Subcutaneous adipose tissue (tissue), 4 donors: ENCODE measurements around the gene S100A7A. TPM values are rescaled to one million over a fixed set of nuclear protein-coding genes. Genes with fewer than 3 reads are reported as not detected.

Experiments
- CTCF ChIP-seq: fragments of 450-650 bp; IDR thresholded peaks from one replicate; pipeline ENCODE4 v1.5.1; 2016; ENCODE audit warnings: low read depth, mild to moderate bottlenecking, control low read depth, antibody characterized with exemption, moderate library complexity
- small RNA-seq: library from RNA; depleted of rRNA; stranded (forward); fragments of <200 nt; gene quantifications from one replicate; pipeline ENCODE3, GENCODE V24; 2016
- total RNA-seq, 4 donors: library from RNA; depleted of rRNA; stranded (reverse); fragments of >200 nt; gene quantifications; one replicate each; pipeline ENCODE4 v1.1.0, GENCODE V29; 2016

S100A7A gene
- total RNA-seq, 4 donors from 2014 or later = not detected

GRCh38 chr1:153459655-153460054, 43.3 kb downstream of the S100A7A start:
- no peak for TF ChIP-seq CTCF

- no peak for TF ChIP-seq CTCF
Observed at GRCh38 chr1:153460551-153460950, 44.2 kb downstream of the S100A7A start, which contains the start of gene S100A7. TSS of gene S100A7 (minus strand) at chr1:153460651. CDS start at chr1:153459013, 1,638 bp downstream.

GRCh38 chr1:153465811-153466636, 49.7 kb downstream of the S100A7A start:
- TF ChIP-seq CTCF = no peak

- TF ChIP-seq CTCF = no peak
Observed at GRCh38 chr1:153466908-153467307, 50.6 kb downstream of the S100A7A start.

- no peak for TF ChIP-seq CTCF
Observed at GRCh38 chr1:153470707-153471106, 54.4 kb downstream of the S100A7A start.

Small RNA genes lying within 50 kb of the gene (small RNA-seq; reads per million reads assigned to genes)
- gene S100A15A = not detected

Other genes starting within 250 kb of the S100A7A start
- not detected for gene LELP1, start 213.1 kb upstream of the S100A7A start, total RNA-seq
- not detected for gene PRR9, start 198.9 kb upstream of the S100A7A start, total RNA-seq
- not detected for gene LORICRIN, start 156.8 kb upstream of the S100A7A start, total RNA-seq
- gene PGLYRP3, start 103.6 kb upstream of the S100A7A start, total RNA-seq = not detected
- not detected for gene PGLYRP4, start 67.7 kb upstream of the S100A7A start, total RNA-seq
- gene S100A9, start 58.7 kb upstream of the S100A7A start, total RNA-seq = 100 to 1,000 TPM; 139 to 382 (median 280) TPM
- 1 to 10 TPM in 2 of 4 donors, not detected in 2; 4.0 to 6.8 TPM for gene S100A12, start 40.9 kb upstream of the S100A7A start, total RNA-seq
- 100 to 1,000 TPM in 1 of 4 donors, 10 to 100 TPM in 3; 13.6 to 129 (median 20.6) TPM for gene S100A8, start 25.4 kb upstream of the S100A7A start, total RNA-seq
- not detected for gene S100A7, start 44.1 kb downstream of the S100A7A start, total RNA-seq
- gene S100A6, start 119.5 kb downstream of the S100A7A start, total RNA-seq = 1,000 to 10,000 TPM in 2 of 4 donors, 100 to 1,000 TPM in 2; 538 to 1,309 (median 968) TPM
- not detected for gene S100A5, start 124.4 kb downstream of the S100A7A start, total RNA-seq
- gene S100A4, start 129.3 kb downstream of the S100A7A start, total RNA-seq = 1,000 to 10,000 TPM in 3 of 4 donors, 100 to 1,000 TPM in 1; 497 to 1,679 (median 1,241) TPM
- 1 to 10 TPM; 2.6 to 8.3 (median 3.1) TPM for gene S100A3, start 132.7 kb downstream of the S100A7A start, total RNA-seq
- gene S100A2, start 149.3 kb downstream of the S100A7A start, total RNA-seq = 1 to 10 TPM in 2 of 4 donors, not detected in 2; 1.3 to 2.2 TPM
- gene S100A16, start 196.6 kb downstream of the S100A7A start, total RNA-seq = 10 to 100 TPM; 46.2 to 84.5 (median 66.6) TPM
- under 1 TPM in 1 of 4 donors, not detected in 3; 0.65 TPM for gene S100A14, start 199.8 kb downstream of the S100A7A start, total RNA-seq
- 100 to 1,000 TPM; 142 to 282 (median 278) TPM for gene S100A13, start 211.0 kb downstream of the S100A7A start, total RNA-seq
- 100 to 1,000 TPM in 1 of 4 donors, 10 to 100 TPM in 1, 1 to 10 TPM in 1, under 1 TPM in 1; 0.66 to 132 (median 17.2) TPM for gene S100A1, start 211.9 kb downstream of the S100A7A start, total RNA-seq
- gene CHTOP, start 217.5 kb downstream of the S100A7A start, total RNA-seq = 10 to 100 TPM; 39.1 to 64.1 (median 45.7) TPM
- gene SNAPIN, start 242.2 kb downstream of the S100A7A start, total RNA-seq = 10 to 100 TPM; 53.7 to 80.1 (median 65.9) TPM